H1 (cell line): Measurements from ENCODE around the gene KCNC1. TPM values are rescaled to one million over a fixed set of nuclear protein-coding genes. Genes with fewer than 3 reads are reported as not detected.

ENCODE experiments used
- CTCF ChIA-PET: fragments of 300-600 bp; sonication (Branson Sonifier 250); formaldehyde crosslinking; loops from one replicate; lab custom pipeline; 2021; ENCODE audit not compliant: partially characterized antibody; lab: Charles Lee
- POLR2A ChIA-PET: fragments of 300-600 bp; sonication (Branson Sonifier 250); formaldehyde crosslinking; loops from one replicate; lab custom pipeline; 2021; ENCODE audit warnings: inconsistent platforms; ENCODE audit not compliant: partially characterized antibody; lab: Charles Lee
- DNase-seq, 2 experiments: peaks; one replicate each; pipeline versions ENCODE4 v3.0.0 to v3.0.0-alpha.2; 2010 to 2022; ENCODE audit warnings: low spot score in 2 of 2, low read depth in 1 of 2, mixed read lengths in 1 of 2
- FAIRE-seq: peaks from 2 replicates; lab custom pipeline; 2011; peaks lifted over from hg19 to GRCh38; lab: Jason Lieb, UNC
- H2AFZ ChIP-seq: 2 replicates; pipeline ENCODE4 v1.8.1; 2012; ENCODE audit warnings: low read length, inconsistent platforms
- H2AK5ac ChIP-seq: 2 replicates; pipeline ENCODE4 v1.6.1; 2013; ENCODE audit warnings: low read depth, low read length
- H2BK120ac ChIP-seq: replicated peaks from 2 replicates; pipeline ENCODE3; 2013; ENCODE audit warnings: low read depth, low read length, inconsistent platforms
- H2BK12ac ChIP-seq: 2 replicates; pipeline ENCODE4 v1.6.1; 2013; ENCODE audit warnings: low read depth, low read length
- H2BK15ac ChIP-seq: 2 replicates; pipeline ENCODE4 v1.6.1; 2013; ENCODE audit warnings: low read length
- H2BK20ac ChIP-seq: 2 replicates; pipeline ENCODE4 v1.6.1; 2013; ENCODE audit warnings: low read length
- H2BK5ac ChIP-seq: 2 replicates; pipeline ENCODE4 v1.6.1; 2013; ENCODE audit warnings: low read depth, low read length
- H3K14ac ChIP-seq: 2 replicates; pipeline ENCODE4 v1.6.1; 2013; ENCODE audit warnings: inconsistent platforms; ENCODE audit not compliant: insufficient read length
- H3K18ac ChIP-seq: 2 replicates; pipeline ENCODE4 v1.6.1; 2013; ENCODE audit warnings: low read length; ENCODE audit errors: extremely low read depth
- H3K23ac ChIP-seq: 2 replicates; pipeline ENCODE4 v1.6.1; 2013; ENCODE audit warnings: inconsistent platforms; ENCODE audit not compliant: insufficient read length
- H3K23me2 ChIP-seq: 2 replicates; pipeline ENCODE4 v1.6.1; 2013; ENCODE audit warnings: low read depth, low read length
- H3K27ac ChIP-seq: 2 replicates; pipeline ENCODE4 v1.6.1; 2011; ENCODE audit warnings: low read depth, low read length, inconsistent platforms
- H3K27me3 ChIP-seq, 4 experiments: replicated peaks in 1 of 4; 1 replicate in 1 of 4; 2 replicates in 3 of 4; pipeline versions ENCODE4 v1.6.1 to v1.8.1; 2011 to 2013; ENCODE audit warnings: low read length in 3 of 4, mild to moderate bottlenecking in 3 of 4, inconsistent platforms in 2 of 4, mixed read lengths in 2 of 4, moderate library complexity in 1 of 4; ENCODE audit not compliant: control insufficient read depth in 3 of 4, insufficient read depth in 3 of 4; ENCODE audit errors: extremely low read depth in 1 of 4
- H3K36me3 ChIP-seq, 4 experiments: 2 replicates each; pipeline versions ENCODE4 v1.6.1 to v1.8.1; 2011 to 2013; ENCODE audit warnings: mild to moderate bottlenecking in 4 of 4, low read length in 3 of 4, moderate library complexity in 2 of 4, control low read depth in 1 of 4, inconsistent platforms in 1 of 4; ENCODE audit not compliant: insufficient read depth in 4 of 4, control insufficient read depth in 2 of 4
- H3K4ac ChIP-seq: replicated peaks from 2 replicates; pipeline ENCODE3; 2013; ENCODE audit warnings: low read length, low read depth, mixed read lengths, inconsistent platforms; ENCODE audit not compliant: insufficient read length
- H3K4me1 ChIP-seq, 4 experiments: replicated peaks in 1 of 4; 1 replicate in 1 of 4; 2 replicates in 3 of 4; pipeline versions ENCODE4 v1.6.1 to v1.8.1; 2011 to 2013; ENCODE audit warnings: low read length in 3 of 4, inconsistent platforms in 2 of 4, mixed read lengths in 1 of 4; ENCODE audit not compliant: insufficient read depth in 4 of 4, control insufficient read depth in 3 of 4
- H3K4me2 ChIP-seq, 2 experiments: 2 replicates each; pipeline versions ENCODE4 v1.6.1 to v1.8.1; 2011 to 2013; ENCODE audit warnings: low read depth in 2 of 2, low read length in 2 of 2, control low read depth in 1 of 2, inconsistent platforms in 1 of 2, mild to moderate bottlenecking in 1 of 2; ENCODE audit not compliant: insufficient read depth in 1 of 2
- H3K4me3 ChIP-seq, 4 experiments: fragments of 200-600, 300-600 bp in 1 of 4; sonication (generic), shearing (Covaris generic), sonication (Bioruptor Twin) in 1 of 4; 2 replicates each; pipeline versions ENCODE4 v1.5.1 to v1.8.1; 2011 to 2016; ENCODE audit warnings: low read length in 4 of 4, low read depth in 3 of 4, control low read depth in 2 of 4, inconsistent platforms in 2 of 4, mild to moderate bottlenecking in 2 of 4, mixed read lengths in 1 of 4, moderate library complexity in 1 of 4; ENCODE audit not compliant: insufficient read depth in 2 of 4; ENCODE audit errors: extremely low read depth in 1 of 4
- H3K56ac ChIP-seq: replicated peaks from 2 replicates; pipeline ENCODE3; 2013; ENCODE audit warnings: low read depth, mild to moderate bottlenecking, mixed read lengths, low read length, inconsistent platforms; ENCODE audit not compliant: insufficient read length
- H3K79me1 ChIP-seq: 2 replicates; pipeline ENCODE4 v1.6.1; 2013; ENCODE audit warnings: low read depth, low read length, control low read depth
- H3K79me2 ChIP-seq, 2 experiments: 2 replicates each; pipeline versions ENCODE4 v1.6.1 to v1.8.1; 2012 to 2013; ENCODE audit warnings: low read length in 2 of 2, mild to moderate bottlenecking in 2 of 2, inconsistent platforms in 1 of 2; ENCODE audit not compliant: insufficient read depth in 2 of 2, control insufficient read depth in 1 of 2
- H3K9ac ChIP-seq, 4 experiments: replicated peaks in 1 of 4; 1 replicate in 1 of 4; 2 replicates in 3 of 4; pipeline versions ENCODE4 v1.6.1 to v1.8.1; 2011 to 2013; ENCODE audit warnings: low read depth in 3 of 4, low read length in 3 of 4, control low read depth in 2 of 4, mild to moderate bottlenecking in 2 of 4, moderate library complexity in 2 of 4, inconsistent platforms in 1 of 4; ENCODE audit errors: extremely low read depth in 1 of 4
- H3K9me3 ChIP-seq, 2 experiments: 2 replicates each; pipeline versions ENCODE4 v1.6.1 to v1.8.1; 2012 to 2013; ENCODE audit warnings: mild to moderate bottlenecking in 2 of 2, moderate library complexity in 2 of 2, control low read depth in 1 of 2, inconsistent platforms in 1 of 2, low read depth in 1 of 2, low read length in 1 of 2, mixed read lengths in 1 of 2; ENCODE audit not compliant: insufficient read depth in 2 of 2
- H4K20me1 ChIP-seq, 2 experiments: replicated peaks in 1 of 2; 2 replicates each; pipeline versions ENCODE3 to v1.8.1; 2011 to 2013; ENCODE audit warnings: inconsistent platforms in 2 of 2, low read length in 2 of 2, mild to moderate bottlenecking in 1 of 2; ENCODE audit not compliant: insufficient read depth in 2 of 2, control insufficient read depth in 1 of 2
- H4K5ac ChIP-seq: 2 replicates; pipeline ENCODE4 v1.6.1; 2013; ENCODE audit warnings: low read length, low read depth, mixed read lengths, inconsistent platforms; ENCODE audit not compliant: insufficient read length
- H4K8ac ChIP-seq: 2 replicates; pipeline ENCODE4 v1.8.0; 2013; ENCODE audit warnings: mild to moderate bottlenecking, moderate library complexity, low read length, inconsistent platforms; ENCODE audit not compliant: insufficient read depth; ENCODE audit errors: extremely low read depth
- H4K91ac ChIP-seq: replicated peaks from 2 replicates; pipeline ENCODE3; 2013; ENCODE audit warnings: low read length, mixed read lengths, inconsistent platforms; ENCODE audit not compliant: insufficient read length
- WGBS, 2 experiments: shearing (Covaris generic) in 1 of 2; methylation state at CpG; one replicate each; pipeline versions ENCODE4 v1.1.6 to v1.1.7; 2013 to 2015; ENCODE audit warnings: low lambda C conversion rate in 2 of 2, mixed read lengths in 2 of 2, inconsistent platforms in 1 of 2, low coverage in 1 of 2, missing lambda C conversion rate in 1 of 2; ENCODE audit not compliant: insufficient replicate concordance in 2 of 2, insufficient coverage in 1 of 2, insufficient read length in 1 of 2; ENCODE audit errors: extremely low coverage in 1 of 2, missing lambda C conversion rate in 1 of 2; 5-methylcytosine and 5-hydroxymethylcytosine counted together
- polyA plus RNA-seq, 7 experiments: library from polyadenylated mRNA; depleted of rRNA in 3 of 7; stranded (reverse) in 5 of 7; unstranded in 2 of 7; fragments of >200 nt in 5 of 7; fragments of 200-250 nt in 2 of 7; gene quantifications; 1 replicate in 5 of 7; 2 replicates in 1 of 7; 4 replicates in 1 of 7; pipeline versions ENCODE4 v1.2.1 to v1.2.3, GENCODE V29; 2011 to 2013; ENCODE audit warnings: missing spikeins in 2 of 7, mixed read lengths in 2 of 7
- total RNA-seq: library from RNA; stranded (reverse); fragmentation: NEBNext Ultra II Directional; extraction: Animal tissue kit (Norgen Biotek cat#: 25700); gene quantifications from 2 replicates; pipeline ENCODE4 v1.2.1, GENCODE V29; 2021

The KCNC1 gene
- total and polyA plus RNA-seq, 2 of the 8 experiments (the other 6 are each of a cell fraction or from before 2014, with no cell fraction given): 0.11 to 0.26 TPM

DNA sequence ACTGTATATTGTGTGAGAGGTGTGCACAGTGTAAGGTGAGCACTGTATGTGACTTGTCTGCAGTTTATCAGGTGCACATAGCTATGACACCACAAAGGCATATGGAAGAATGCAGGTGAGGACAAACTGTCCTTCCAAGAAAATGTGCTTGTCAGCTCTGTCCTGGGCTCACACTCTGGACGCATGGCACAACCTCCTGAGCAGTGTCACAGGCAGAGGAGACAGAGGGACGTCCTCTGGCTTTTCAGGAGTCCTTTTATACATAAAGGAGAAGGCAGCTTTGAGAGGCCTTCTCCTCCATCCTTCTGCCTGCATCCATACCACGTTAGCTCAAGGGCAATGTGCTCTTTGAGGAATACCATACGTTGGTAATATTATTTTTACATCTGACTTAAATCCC lies 22.7 kb upstream of the KCNC1 start:
- H3K27ac ChIP-seq: no peak overlapping the region
- H2AK5ac ChIP-seq: no peak overlapping the region
- H4K91ac ChIP-seq: no peak overlapping the region
- 0 out of 7 replicates have a peak, but pooled peaks cover 0 to 2% (median 0%) of the 10 kb centered on the region in 4 experiments for H3K4me1 ChIP-seq
- H3K9me3 ChIP-seq: no peaks in the 10 kb centered on the region
- no peak overlapping the region for H3K4me2 ChIP-seq
- peaks cover 2 to 4% of the 10 kb centered on the region in 2 experiments for H4K20me1 ChIP-seq
- H2BK20ac ChIP-seq: no peak overlapping the region
- no peak overlapping the region for H2BK120ac ChIP-seq
- POLR2A ChIA-PET: interaction anchor here (1.4 kb wide), 1 partner anchor 194 kb away, joined by 4 read pairs; no protein-coding TSS in a partner anchor
- H3K4me3 ChIP-seq: no peak overlapping the region
- no peak overlapping the region for H4K5ac ChIP-seq
- H3K36me3 ChIP-seq: no peaks in the 10 kb centered on the region
- no peaks in the 10 kb centered on the region for H3K23me2 ChIP-seq
- WGBS, 2 experiments: 71% methylated on average over 4 of the region's 4 CpGs; no CpG with 5 or more reads in 1 of the 2 experiments
- H2AFZ ChIP-seq: no peak overlapping the region
- H3K14ac ChIP-seq: no peak overlapping the region
- no peak overlapping the region for H3K56ac ChIP-seq
- CTCF ChIA-PET: interaction anchor here (1.2 to 15.7 kb wide), 17 partner anchors 10 to 261 kb away, joined by 3 to 290 read pairs (median 5); partner anchors contain the start of gene KCNC1
- H3K79me2 ChIP-seq: no peaks in the 10 kb centered on the region
- H3K23ac ChIP-seq: no peak overlapping the region
- H3K18ac ChIP-seq: no peak overlapping the region
- H4K8ac ChIP-seq: no peak overlapping the region
- no peak for FAIRE-seq
- no peak for DNase-seq
- H2BK5ac ChIP-seq: no peak overlapping the region
- H2BK12ac ChIP-seq: no peak overlapping the region
- no peaks in the 10 kb centered on the region for H3K79me1 ChIP-seq
- no peak overlapping the region for H3K9ac ChIP-seq
- no peak overlapping the region for H2BK15ac ChIP-seq
- no peak overlapping the region for H3K4ac ChIP-seq
- peaks cover 3 to 32% (median 15%) of the 10 kb centered on the region in 4 experiments for H3K27me3 ChIP-seq
